ENCODE data around the gene YPEL5.
"Not testable (repeated sequence)": the region's sequence is repeated elsewhere in the genome, so short reads cannot be mapped to it uniquely, and the experiment has no call there.

Gene YPEL5

DNA sequence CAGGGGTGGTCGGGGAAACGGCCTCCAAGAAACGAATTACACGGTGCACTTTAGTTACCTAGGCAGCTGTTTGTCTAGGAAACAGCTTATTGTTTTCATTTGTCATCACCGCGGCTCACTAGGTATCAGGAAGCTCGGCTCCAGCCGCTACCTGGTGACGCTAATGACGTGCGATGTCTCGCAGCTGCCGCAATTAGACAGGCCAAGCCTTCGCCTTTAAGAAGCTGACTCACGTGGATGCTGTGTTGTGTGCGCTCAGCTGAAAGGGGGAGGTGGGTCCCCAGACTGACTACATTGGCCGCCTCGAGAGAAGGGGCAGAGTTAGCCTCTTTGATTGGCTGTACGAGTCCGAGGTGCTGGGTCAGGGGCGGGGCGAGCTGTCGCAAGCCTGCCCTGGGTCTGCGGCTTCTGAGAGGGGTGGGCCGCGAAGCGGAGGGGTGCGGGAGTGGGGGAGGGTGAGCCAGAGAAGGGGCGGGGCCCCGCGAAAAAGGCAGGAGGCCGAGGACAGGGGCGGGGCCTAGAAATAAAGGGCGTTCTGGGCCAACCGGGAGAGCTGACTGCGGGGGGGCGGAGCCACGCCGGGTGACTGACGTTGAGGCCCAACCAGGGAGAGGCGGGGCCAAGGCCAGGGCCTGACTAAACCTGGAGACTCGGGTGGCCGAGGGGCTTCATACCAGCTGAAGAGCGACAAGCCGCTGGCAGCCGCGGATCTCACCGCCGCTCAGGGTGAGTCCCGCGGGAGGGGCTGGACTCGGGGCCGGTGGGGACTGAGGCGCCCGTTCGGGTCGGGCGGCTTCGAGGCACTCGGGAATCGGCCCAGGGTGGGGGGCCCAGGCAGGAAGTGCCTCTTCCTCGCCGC lies at the start of gene YPEL5:
YPEL5 (plus strand) TSS at position 671 of the 859 bp plus-strand sequence. CDS start 9,645 bp downstream, outside the sequence.
- peak; percentile 99 for DNase-seq (ENCODE audit: low read depth)

DNA sequence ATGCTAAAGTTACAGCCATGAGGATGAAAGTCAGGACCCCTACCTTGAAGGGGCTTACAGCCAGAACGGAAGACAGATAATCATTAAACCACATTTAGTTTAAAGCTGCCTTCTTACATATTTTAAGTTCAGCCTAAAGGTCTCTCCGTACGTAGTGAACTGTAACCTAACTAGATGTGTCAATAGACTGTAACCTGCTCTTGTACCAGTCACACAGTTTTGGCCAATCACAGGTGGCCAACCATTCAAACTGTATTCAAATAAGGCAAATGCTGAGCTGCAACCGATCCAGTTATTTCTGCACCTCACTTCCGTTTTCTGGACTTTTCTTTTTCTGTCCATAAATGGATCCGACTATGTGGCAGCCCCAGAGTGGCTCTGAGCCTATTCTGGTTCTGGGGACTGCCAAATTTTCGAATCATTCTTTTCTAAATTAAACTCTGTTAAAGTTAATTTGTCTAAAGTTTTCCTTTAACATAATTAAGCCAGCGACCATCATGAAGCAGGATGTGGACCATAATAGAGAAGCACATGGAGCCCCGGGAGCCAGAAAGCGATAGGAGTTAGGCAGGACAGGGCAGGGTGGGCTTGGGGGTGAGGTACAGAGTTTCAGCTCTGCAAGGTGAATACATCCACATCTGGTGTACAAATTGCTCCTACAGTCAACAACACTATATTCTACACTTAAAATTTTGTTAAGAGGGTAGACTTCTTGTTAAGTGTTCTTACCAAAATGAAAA lies 48.4 kb upstream of the YPEL5 start:
- DNase-seq (ENCODE audit: low read depth) = no peak

DNA sequence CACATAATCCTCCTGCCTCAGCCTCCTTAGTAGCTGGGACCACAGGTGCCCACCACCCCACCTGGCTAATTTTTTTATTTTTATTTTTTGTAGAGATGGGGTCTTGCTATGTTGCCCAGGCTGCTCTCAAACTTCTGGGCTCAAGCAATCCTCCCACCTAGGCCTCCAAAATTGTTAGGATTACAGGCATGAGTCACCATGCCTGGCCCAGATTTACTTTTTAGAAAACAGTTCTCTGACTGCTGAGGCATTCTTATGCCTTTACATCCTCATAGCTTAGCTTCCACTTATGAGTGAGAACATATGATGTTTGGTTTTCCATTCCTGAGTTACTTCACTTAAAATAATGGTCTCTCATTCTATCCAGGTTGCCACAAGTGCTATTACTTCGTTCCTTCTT lies 47.4 kb upstream of the YPEL5 start:
- not testable (repeated sequence) for DNase-seq (ENCODE audit: low read depth)

DNA sequence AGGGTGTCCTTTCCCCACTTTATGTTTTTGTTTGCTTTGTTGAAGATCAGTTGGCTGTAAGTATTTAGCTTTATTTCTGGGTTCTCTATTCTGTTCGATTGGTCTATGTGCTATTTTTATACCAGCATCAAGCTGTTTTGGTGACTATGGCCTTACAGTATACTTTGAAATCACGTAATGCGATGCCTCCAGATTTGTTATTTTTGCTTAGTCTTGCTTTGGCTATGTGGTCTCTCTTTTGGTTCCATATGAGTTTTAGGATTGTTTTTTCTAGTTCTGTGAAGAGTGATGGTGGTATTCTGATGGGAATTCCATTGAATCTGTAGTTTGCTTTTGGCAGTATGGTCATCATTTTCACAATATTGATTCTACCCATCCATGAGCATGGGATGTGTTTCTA lies 46.1 kb upstream of the YPEL5 start:
- not testable (repeated sequence) for DNase-seq (ENCODE audit: low read depth)

DNA sequence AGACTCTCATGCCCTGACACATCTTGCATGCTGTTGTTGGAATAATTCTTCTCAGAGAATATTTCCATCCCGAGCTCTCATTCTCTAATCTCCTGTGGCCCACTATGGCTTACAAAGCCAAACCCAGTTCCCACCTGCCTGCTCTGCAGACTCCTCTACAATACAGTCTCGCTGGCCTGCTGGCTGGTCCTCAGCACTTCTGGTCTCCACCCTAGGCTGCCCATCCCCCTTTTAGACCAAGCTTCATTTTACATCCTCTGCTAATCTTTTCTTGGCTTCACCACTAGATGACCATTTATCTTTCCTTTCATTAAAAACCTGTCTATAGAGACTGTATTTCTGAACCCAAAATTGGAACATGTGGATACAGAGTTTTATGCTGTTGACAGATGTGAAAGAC lies 42.5 kb upstream of the YPEL5 start:
- no peak for DNase-seq (ENCODE audit: low read depth)

DNA sequence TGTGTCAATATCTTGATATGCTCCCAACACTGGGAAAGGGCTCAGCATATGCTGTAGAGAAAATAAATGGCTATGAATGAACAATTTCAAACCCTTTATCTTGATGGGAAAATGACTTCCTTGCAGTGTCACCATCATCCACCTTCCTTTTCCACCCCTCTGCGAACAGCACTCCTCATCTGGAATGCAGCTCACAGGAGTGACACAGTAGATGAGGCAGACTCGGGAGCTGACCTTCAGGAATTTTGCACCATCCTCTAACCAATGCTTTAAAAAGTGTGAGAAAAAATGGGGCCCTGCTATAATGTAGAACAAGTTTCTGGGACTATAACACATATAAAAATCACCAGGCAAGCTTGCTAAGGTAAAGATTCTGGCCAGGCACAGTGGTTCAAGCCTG lies 41.3 kb upstream of the YPEL5 start:
- no peak for DNase-seq (ENCODE audit: low read depth)

DNA sequence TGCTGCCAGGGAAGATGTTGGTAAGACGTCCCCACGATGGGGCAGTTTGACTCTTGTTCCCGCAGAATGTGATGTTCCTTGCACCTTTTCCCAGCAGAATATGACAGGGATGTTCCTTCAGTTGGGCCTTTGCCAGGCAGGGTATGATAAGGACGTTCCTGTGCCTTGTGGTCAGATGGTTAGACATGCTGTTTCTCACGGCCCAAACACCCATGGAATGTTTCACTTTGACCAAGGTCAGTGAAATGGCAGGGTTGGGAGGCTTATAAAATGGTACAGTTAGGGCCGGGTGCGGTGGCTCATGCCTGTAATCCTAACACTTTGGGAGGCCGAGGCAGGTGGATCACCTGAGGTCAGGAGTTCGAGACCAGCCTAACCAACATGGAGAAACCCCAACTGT lies 40.3 kb upstream of the YPEL5 start:
- DNase-seq (ENCODE audit: low read depth) = no peak

DNA sequence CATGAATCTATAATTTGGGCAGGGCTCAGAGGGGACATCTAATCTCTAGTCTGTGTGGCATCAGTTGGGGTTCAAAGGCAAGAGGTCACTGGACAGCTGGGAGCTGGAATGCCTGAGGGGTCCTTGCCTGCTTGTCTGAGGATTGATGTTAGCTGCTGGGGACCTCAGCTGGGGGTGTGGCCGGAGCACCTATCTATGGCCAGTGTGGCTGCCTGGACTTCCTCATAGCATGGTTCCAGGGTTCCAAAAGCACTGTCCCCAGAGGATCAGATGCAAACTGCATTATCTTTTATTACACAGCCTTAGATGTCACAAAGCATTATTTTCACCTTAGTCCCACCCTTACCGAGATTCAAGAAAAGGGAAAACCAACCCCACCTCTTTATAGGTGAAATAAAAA lies 38.6 kb upstream of the YPEL5 start:
- no peak for DNase-seq (ENCODE audit: low read depth)

DNA sequence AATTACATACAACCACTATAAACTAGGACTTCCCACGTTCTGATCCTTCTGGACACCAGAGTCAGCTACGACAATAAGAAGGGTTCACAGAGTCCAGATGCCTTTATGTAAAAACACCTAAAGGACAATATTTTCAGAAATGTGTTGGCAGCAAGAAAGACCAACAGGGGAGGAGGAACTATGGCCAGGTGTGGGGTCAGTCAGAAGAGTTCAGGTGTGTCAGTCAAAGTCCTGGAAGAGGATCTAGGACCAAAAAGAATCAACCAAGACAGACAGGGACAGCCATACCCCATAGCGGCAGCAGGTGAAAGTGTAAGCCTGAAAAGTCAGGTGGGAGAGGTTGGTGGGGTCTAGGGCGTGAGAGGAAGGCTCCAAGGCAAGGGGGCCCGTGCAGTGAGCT lies 38.0 kb upstream of the YPEL5 start:
- no peak for DNase-seq (ENCODE audit: low read depth)

DNA sequence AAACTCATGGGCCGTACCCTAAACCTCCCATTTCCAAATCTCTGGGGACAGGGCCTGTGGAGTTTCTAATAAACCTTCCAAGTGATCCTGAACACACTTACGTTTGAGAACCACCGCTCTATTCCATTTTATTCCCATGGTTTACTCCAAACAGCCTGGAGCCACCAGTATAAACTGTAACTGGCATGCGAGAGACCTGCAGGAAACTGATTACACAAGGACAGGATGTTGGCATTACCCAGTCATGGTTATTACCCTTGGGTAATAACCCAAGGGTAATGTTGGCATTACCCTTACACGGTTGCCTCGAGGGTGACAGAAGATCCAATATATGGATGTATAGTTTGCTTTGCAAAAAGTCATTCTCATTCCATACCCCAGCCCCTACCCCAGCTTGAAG lies 37.0 kb upstream of the YPEL5 start:
- no peak for DNase-seq (ENCODE audit: low read depth)

DNA sequence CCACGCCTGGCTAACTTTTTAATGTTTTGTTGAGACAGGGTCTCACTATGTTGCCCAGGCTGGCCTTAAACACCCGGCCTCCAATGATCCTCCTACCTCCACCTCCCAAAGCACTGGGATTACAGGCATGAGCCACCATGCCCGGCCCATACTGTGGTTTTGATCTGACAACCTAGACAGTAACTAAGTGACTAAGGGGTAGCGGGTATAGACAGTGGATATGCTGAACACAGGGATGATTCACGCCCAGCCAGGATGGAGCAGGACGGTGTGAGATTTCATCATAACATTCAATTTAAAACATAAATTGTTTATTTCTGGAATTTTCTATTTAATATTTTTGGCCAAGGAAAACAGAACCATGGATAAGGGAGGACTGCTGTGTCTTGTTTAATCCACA lies 36.0 kb upstream of the YPEL5 start:
- no peak for DNase-seq (ENCODE audit: low read depth)

DNA sequence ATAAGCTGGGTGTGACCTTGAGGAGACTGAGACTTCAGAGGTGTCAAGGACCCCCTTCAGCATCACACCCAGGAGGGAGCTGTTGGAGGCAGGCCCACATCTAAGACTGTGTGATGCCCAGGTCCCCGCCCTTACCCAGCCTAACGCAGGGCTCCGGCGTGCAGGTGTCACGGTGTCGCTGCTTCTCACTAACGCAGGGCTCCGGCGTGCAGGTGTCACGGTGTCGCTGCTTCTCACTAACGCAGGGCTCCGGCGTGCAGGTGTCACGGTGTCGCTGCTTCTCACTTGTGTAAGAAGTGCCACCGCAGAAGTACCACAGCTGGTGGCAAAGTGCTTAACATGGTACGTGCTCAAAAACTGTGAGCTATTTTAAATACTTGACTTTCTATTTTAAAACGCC lies 35.6 kb upstream of the YPEL5 start:
- not testable (repeated sequence) for DNase-seq (ENCODE audit: low read depth)

DNA sequence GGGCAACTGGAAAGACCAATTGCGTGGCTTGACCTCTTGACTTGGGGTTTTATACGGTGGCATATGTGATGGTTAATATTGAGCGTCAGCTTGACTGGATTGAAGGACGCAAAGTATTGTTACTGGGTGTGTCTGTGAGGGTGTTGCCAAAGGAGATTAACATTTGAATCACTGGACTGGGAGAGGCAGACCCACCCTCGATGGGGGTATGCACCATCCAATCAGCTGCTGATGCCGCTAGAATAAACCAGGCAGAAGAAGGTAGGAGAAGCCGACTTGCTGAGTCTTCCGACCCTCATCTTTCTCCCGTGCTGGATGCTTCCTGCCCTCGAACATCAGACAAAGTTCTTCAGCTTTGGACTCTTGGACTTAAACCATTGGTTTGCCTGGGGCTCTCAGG lies 34.2 kb upstream of the YPEL5 start:
- no peak for DNase-seq (ENCODE audit: low read depth)

DNA sequence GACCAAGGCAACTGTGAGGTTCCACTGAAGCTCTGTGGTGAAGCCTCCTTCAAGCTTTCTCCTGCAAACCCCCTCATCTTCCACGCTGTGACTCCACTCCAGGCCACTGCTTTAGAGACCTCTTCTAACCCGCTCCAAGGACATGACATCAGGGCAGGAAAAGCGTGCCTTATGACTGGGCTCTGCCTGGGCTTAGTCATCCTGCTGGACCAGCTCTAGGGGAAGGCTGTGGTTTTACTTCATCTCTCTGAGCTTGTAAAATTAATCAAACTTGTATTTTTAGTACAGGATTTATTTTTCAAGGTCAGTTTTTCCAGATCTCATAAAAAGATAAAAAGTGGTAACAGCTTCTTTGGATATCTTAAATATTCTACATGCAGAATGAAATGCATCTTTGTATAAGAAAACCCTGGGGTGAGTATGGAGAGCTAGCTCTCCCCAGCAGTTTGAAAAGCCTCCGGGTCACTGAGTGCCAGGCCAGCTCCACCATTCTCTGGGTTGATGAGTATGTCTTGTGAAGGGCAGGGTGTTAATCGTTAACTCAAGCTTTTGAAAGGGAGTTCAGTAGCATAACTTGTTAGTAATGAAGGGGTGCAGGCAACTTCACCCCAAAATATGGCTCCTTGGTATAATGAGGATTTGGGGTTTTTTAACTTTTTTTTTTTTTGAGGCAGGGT lies 33.1 kb upstream of the YPEL5 start:
- DNase-seq (ENCODE audit: low read depth) = peak; percentile 90

DNA sequence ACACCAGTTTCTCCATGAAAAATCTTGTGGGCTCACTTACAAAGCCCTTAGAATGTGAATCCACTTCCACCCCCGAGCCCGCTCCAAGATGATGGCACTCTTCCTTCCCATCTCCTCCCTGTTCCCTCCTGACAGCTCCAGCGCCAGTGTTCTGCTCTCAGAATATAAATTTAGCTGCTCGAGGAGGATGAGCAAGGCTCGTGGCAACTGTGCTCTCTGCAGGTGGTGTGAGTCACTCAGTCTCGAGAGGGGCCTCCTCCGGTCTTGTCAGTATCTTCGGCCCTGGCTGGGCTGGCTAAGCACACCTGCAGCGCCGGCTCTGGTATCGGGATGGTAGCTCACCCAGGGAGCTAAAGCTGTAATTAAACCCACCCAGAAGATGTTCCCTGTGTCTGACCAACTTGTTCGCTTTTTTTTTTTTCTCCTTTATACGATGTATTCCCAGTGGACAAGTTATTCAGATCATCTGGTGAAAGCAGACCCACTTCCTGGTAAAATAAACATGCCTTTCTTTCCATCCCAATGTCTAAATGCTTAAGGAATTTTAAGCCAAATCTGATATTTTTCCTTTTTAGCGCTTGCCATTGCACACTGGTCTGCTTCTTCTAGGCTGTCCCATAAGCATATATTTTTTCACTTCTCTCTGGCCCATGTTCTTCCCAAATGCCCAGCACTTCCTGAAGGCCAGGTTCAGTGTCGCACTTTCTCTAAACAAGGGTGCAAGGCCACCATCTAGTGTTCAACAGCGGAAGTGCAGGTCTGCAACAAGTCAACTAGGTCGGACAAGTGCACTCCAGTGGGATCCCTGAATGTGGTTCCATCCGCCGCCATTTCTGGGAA lies 31.4 kb upstream of the YPEL5 start:
- peak; percentile 70 for DNase-seq (ENCODE audit: low read depth)

DNA sequence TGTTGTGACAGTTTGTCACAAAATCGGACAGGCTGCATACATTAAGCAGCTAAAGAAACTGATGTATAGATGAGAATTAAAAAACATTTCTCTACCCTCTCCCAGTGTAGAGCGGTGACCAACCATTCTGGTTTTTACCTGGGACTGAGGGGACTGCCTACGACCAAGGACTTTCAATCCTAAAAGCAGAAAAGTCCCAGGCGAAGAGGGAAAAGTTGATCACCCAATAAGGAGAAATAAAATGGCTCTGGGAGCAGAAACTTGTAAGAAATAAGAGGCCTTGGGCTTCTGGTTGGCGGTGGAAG lies 30.9 kb upstream of the YPEL5 start:
- no peak for DNase-seq (ENCODE audit: low read depth)

DNA sequence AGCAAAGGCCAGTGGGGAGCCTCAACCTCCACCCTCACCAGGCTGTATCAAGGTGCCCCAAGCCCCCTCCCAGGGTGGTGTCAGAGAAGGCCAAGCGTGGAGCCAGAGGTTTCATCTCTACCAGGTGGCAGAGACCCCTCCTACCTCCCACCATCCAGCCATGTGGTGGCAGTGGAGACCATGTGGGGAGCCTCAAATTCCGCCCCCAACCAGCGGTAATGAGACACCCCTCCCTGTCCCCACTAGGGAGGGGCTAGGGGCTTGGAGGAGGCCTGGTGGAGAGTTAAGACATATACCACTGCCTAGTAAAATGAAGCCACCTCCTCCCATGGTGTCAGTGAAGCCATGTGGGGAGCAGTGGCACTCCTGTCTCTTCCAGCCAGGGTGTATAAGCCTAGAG lies 24.4 kb upstream of the YPEL5 start:
- DNase-seq (ENCODE audit: low read depth) = no peak

DNA sequence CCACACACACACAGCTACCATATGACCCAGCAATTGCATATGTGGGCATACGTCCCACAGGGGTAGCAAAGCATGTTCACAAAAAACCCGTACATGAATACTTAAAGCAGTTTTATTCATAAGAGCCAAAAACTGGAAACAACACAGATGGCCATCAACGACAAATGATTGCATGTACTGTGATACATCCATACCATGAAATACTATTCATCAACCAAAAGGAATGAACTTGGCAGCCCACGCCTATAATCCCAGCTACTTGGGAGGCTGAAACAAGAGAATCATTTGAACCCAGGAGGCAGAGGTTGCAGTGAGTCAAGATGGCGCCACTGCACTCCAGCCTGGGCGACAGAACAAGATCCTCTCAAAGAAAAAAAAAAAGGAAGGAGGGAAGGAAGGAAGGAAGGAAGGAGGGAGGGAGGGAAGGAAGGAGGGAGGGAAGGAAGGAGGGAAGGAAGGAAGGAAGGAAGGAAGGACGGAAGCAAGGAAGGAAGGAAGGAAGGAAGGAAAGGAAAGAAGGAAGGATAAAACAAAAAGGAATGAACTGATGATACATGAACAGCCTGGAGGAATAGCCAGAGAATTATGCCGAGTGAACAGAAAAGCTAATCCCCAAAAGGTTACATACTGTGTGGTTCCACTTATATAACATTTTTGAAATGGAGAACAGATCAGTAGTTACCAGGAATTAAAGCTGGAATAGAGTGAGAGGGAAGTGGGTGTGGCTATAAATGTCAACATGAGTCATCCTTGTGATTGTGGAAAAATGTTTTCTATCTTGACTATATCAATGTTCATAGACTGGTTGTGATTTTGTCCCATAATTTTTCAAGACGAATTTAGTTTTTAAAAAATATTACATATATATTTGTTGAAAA lies 19.6 kb upstream of the YPEL5 start:
- no peak for DNase-seq (ENCODE audit: low read depth)

DNA sequence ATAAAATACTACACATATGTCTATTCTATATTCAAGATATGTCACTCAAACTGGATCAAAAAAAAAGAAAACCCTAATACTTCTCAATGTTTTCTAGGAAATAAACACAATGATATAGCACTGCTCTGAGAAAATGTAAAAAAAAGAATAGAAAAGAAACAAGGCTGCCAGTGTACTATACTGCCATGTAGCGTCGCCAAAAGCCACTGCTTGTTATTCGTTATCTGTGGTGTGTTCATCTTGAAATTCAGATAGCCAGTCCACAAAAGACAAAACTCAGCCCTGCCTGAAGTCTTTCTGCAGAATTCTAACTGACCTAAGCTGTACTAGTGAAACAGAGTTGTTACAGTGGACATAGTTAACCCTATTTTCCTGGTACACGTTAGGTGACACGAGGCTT lies 12.2 kb upstream of the YPEL5 start:
- DNase-seq (ENCODE audit: low read depth) = no peak

DNA sequence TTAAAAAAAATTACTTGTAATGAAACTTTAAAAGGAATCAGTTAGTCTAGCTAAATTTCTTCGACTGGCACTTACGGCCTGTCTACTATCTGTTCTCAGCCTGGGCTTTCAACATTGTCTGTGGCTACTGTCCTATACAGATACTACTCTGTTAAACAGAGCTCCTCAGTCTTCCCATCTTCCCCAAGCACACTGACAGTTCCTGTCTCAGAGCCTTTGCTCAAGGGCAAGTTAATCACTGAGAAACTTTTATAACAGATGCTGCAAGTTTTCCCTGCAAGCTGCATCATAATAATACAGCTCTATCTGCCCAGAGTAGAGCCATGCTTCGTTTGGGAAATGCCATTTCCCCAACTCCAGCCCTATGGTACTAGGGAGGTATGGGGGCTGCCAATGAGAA lies 11.3 kb upstream of the YPEL5 start:
- DNase-seq (ENCODE audit: low read depth) = no peak

DNA sequence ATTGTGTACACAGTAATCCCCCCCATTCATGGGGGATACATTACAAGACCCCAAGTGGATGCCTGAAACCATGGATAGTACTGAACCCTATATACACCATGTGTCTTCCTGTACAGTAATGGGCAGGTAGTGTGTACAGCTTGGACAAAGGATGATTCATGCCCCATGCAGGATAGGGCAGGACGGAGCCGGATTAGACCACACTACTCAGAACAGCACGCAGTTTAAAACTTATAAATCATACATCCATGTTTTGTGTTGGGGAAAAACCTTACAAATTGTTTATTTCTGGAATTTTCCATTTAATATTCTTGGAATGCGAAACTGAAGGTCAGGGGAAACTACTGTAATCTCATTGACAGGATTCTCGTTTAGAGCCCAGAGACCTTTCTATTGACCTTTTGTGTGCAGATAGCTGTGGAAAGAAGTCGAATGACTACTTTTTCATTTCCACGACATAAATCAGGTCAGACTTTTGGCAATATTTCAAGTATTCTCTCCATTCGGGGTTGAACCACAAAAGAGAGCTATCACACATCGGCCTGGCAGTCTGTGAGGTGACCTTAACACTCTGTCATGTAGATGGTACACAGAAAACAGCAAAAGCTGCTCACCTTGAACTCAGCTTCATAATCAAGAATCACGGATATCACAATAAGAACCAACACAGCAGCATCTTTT lies 9.9 kb upstream of the YPEL5 start:
- DNase-seq (ENCODE audit: low read depth) = no peak
